Measurements from ENCODE around the gene IGFLR1.
A peak's percentile ranks its signal among the peaks of the same experiment; 100 is the strongest.
"Not testable (repeated sequence)": the region's sequence is repeated elsewhere in the genome, so short reads cannot be mapped to it uniquely, and the experiment has no call there.

The IGFLR1 gene

DNA sequence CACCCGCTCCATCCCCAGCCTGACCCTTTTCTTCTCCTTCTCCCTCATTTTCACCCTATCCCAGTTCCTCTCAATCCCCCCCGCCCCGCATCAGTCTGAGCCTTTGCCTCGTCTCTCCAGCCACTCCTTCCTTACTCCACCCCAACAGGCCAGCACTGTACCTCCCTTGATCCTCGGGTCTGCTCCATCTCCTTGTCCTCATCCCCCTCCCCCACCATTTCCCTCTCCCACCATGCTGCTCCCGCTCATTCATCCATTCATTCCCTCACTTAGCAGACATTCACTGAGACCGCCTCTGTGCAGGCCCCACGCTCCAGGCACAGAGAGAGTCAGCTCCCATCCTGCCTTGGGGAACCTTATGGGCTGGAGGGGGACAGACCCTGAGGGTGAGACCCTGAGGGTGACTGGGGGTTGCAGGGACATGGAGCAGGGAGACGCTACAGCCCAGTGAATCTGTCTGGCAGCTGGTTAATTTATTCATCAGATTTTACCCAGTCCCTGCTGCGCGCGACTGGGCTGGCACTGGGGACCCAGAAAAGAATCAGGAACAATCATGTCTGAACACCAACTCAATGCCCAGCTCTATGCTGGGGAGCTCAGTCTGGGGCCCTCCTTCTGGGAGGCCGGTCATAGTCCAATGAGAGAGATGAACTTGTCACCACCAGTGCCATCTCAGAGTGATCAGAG is 34.0 kb upstream of the IGFLR1 start:
- TF ChIP-seq, protein P1, sequence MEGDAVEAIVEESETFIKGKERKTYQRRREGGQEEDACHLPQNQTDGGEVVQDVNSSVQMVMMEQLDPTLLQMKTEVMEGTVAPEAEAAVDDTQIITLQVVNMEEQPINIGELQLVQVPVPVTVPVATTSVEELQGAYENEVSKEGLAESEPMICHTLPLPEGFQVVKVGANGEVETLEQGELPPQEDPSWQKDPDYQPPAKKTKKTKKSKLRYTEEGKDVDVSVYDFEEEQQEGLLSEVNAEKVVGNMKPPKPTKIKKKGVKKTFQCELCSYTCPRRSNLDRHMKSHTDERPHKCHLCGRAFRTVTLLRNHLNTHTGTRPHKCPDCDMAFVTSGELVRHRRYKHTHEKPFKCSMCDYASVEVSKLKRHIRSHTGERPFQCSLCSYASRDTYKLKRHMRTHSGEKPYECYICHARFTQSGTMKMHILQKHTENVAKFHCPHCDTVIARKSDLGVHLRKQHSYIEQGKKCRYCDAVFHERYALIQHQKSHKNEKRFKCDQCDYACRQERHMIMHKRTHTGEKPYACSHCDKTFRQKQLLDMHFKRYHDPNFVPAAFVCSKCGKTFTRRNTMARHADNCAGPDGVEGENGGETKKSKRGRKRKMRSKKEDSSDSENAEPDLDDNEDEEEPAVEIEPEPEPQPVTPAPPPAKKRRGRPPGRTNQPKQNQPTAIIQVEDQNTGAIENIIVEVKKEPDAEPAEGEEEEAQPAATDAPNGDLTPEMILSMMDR (IDR thresholded peaks at IDR 0.05; ENCODE audit: insufficient read depth, missing control alignments): no peak
- DNase-seq (ENCODE audit: insufficient read length, low spot score) (no peak), FAIRE-seq (no peak)

DNA sequence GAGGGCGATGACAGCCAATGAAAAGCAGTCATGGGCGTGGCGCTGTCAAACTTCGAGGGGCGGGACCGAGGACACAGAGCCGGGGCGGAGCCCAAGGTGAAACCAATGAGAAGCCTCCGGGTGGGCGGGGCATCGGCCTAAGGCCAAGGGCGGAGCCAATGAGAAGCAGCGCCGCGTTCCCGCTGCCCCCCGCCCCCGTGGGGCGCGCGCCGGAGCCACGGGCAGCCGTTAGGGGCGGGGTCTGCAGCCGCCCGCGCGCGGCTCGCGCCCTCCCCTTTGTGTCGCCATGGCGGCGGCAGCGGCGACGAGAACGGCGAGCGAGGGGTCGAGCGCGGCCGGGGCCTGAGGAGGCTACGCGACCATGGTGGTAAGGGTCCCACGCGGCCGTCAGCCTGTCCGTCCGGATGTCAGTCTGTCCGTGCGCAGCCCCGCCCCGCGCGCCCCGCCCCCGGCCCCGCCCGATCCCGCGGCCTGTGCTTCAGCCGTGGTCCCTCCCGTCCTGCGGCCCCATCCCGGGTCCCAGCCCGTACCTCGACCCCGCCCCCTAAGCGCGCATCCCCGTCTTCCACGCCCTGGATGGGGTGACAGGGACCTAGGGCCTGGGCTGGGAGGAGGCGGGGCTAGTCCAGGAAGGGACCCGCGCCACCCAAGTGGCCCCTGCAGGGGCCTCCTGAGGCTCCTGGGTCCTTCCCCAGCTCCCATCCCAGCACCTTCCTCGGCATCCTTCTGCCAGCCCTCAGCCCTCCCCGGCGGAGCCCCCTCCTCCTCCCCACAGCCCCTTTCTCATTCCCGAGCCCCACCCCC is 33.2 kb upstream of the IGFLR1 start, which contains the start of gene ARHGAP33:
Gene ARHGAP33, plus strand, starts transcription at position 267 of the 804 bp plus-strand sequence. Its CDS starts 95 bp downstream, at position 362.
- DNase-seq (ENCODE audit: insufficient read length, low spot score): peak; percentile 74
- TF ChIP-seq, protein P1 (IDR thresholded peaks at IDR 0.05; ENCODE audit: insufficient read depth, missing control alignments): no peak
- no peak for FAIRE-seq

DNA sequence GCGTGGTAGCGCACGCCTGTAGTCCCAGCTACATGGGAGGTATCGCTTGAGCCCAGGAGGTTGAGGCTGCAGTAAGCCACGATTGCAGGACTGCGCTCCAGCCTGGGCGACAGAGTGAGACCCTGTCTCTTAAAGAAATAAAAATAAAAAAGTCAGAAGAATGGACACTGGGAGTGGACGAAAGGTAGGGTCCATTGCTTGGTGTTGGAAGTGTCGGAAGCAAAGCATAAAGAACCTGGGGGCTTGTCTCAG is 32.7 kb upstream of the IGFLR1 start:
- DNase-seq (ENCODE audit: insufficient read length, low spot score) (no peak), FAIRE-seq (no peak)
- TF ChIP-seq, protein P1 (IDR thresholded peaks at IDR 0.05; ENCODE audit: insufficient read depth, missing control alignments): no peak

DNA sequence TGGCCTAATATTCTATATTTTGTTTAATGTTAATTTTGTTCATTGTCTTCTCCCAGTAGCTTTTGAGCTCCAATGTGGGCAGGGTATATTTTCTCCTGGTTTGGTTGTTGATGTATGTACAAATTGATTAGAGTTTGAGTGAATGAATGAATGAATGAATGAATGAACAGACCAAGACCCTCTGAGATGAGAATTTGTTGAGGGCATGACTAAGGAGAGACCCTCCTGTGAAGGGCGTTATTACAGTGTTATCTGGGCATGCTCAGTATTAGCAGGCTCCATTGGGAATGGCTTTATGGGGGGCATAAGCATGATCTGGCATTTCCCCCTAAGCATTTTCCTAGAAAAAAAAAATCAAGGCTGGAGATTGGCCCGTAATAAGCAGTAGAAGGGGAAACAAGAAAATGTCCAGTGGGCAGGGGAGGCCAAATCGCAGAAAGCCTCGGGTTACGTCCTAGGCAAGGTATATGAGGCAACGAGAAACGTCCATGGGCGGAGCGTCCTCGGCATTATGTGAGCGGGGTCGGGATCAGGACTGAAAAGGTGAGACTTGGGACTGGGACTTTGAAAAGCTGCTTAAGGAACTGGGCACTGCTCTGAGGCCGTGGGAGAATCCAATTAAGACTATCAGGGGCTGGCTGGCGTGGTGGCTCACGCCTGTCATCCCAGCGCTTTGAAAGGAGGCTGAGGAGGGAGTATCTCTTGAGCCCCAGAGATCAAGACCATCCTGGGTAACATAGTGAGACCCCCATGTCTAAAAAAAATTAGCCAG is 32.2 kb upstream of the IGFLR1 start:
- DNase-seq (ENCODE audit: insufficient read length, low spot score) (no peak), FAIRE-seq (no peak)
- TF ChIP-seq, protein P1 (IDR thresholded peaks at IDR 0.05; ENCODE audit: insufficient read depth, missing control alignments): no peak

DNA sequence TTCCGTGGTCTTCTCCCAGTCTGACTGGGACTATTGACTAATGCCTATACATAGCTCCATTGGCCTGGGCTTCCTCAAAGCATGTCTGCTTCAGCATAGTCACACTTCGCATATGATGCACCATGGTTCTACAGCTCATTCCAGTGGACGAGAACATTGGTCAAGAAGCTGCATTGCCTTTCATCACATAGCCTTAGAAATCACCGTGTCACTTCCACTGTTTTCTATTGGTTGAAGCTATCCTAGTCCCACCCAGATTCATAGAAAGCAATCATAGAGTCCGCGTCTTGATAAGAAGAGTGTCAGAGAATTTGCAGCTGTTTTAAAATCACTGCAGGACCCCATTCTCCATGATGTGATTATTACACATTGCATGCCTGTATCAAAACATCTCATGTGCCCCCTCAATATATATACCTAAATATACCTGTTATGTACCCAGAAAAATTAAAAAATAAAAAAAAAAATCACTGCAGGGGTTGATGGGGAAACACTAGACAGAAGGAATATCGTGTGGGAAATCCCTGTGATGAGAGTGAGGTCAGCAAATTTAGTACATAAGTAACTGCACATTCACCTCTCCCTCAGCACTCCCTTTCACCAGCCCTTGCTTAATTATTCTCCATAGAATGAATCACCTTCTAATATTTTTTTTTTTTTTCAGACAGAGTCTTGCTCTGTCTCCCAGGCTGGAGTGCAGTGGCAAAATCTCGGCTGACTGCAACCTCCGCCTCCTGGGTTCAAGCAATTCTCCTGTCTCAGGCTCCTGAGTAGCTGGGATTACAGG is 31.0 kb upstream of the IGFLR1 start:
- DNase-seq (ENCODE audit: insufficient read length, low spot score) (no peak), FAIRE-seq (no peak)
- TF ChIP-seq, protein P1 (IDR thresholded peaks at IDR 0.05; ENCODE audit: insufficient read depth, missing control alignments): no peak

DNA sequence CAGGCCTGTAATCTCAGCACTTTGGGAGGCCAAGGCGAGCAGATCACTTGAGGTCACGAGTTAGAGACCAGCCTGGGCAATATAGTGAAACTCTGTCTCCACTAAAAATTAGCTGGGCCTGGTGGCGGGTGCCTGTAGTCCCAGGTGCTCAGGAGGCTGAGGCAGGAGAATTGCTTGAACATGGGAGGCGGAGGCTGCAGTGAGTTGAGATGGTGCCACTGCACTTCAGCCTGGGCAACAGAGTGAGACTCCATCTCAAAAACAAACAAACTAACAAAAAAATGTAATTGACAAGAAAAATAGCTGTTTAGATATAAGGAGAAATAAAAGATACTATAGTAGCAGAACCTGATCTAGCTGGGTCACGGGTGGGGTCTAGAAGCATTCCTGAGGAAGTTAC is 30.1 kb upstream of the IGFLR1 start:
- FAIRE-seq; DNase-seq (ENCODE audit: insufficient read length, low spot score): not testable (repeated sequence)

DNA sequence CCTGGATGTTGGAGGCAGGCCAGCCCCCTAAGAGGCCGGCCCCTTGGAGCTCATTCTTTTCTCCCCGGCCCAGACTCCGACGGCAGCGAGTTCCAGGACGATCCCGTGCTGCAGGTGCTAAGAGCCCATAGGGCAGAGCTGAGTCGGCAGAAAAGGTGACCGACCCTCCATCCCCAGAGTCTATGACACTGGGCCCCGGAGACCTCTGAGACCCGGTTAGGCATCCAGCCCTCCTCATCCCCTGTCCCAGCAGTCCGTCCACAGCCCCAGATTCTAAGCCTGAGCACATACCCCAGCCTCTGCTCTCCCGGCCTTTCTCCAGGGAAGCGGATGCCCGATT is 25.8 kb upstream of the IGFLR1 start:
- no peak for DNase-seq (ENCODE audit: insufficient read length, low spot score)
- FAIRE-seq: no peak
- TF ChIP-seq, protein P1 (IDR thresholded peaks at IDR 0.05; ENCODE audit: insufficient read depth, missing control alignments): no peak
